Heart right ventricle (tissue), 16 donors: ENCODE data around the gene HSPG2. TPM values are rescaled to one million over a fixed set of nuclear protein-coding genes. Genes with fewer than 3 reads are reported as not detected.
A peak's percentile ranks its signal among the peaks of the same experiment; 100 is the strongest.
"Not testable (repeated sequence)": the region's sequence is repeated elsewhere in the genome, so short reads cannot be mapped to it uniquely, and the experiment has no call there.

Source experiments
- ATAC-seq, 8 donors: fragments of 200-7000 bp; cut with Tn5 transposase; one replicate each; pipeline ENCODE4 v1.9.1; 2020; ENCODE audit warnings: mild to moderate bottlenecking in 8 of 8, moderate library complexity in 8 of 8, moderate number of reproducible peaks in 1 of 8
- DNase-seq, 2 donors: peaks; one replicate each; pipeline ENCODE4 v3.0.0-alpha.2; 2020
- H3K27ac ChIP-seq, 10 donors: fragments of 200-600 bp; sonication (generic) in 2 of 10; one replicate each; pipeline versions ENCODE4 v1.5.0 to v1.8.0; 2020 to 2022; ENCODE audit warnings: mild to moderate bottlenecking in 3 of 10
- H3K27me3 ChIP-seq, 7 donors: fragments of 200-600 bp; one replicate each; pipeline ENCODE4 v1.8.0; 2021 to 2022; ENCODE audit warnings: mild to moderate bottlenecking in 2 of 7
- H3K36me3 ChIP-seq, 9 donors: fragments of 200-600 bp; sonication (generic) in 1 of 9; one replicate each; pipeline versions ENCODE4 v1.5.0 to v1.8.0; 2020 to 2022; ENCODE audit warnings: mild to moderate bottlenecking in 2 of 9
- H3K4me1 ChIP-seq, 9 donors: fragments of 200-600 bp; sonication (generic) in 1 of 9; one replicate each; pipeline versions ENCODE4 v1.5.0 to v1.8.0; 2020 to 2022; ENCODE audit warnings: mild to moderate bottlenecking in 4 of 9
- H3K4me3 ChIP-seq, 10 donors: fragments of 200-600 bp; sonication (generic) in 2 of 10; one replicate each; pipeline versions ENCODE4 v1.5.0 to v1.8.0; 2020 to 2022; ENCODE audit warnings: mild to moderate bottlenecking in 7 of 10, moderate library complexity in 2 of 10
- H3K9me3 ChIP-seq, 11 donors: fragments of 200-600 bp in 10 of 11; sonication (generic) in 2 of 11; one replicate each; pipeline versions ENCODE4 v1.5.0 to v1.8.0; 2013 to 2022; ENCODE audit warnings: mild to moderate bottlenecking in 2 of 11, control low read depth in 1 of 11, moderate library complexity in 1 of 11
- CTCF ChIP-seq, 9 donors: fragments of 200-600 bp; sonication (generic) in 2 of 9; IDR thresholded peaks; one replicate each; pipeline versions ENCODE4 v1.5.0 to v1.8.0; 2021 to 2022; ENCODE audit warnings: antibody characterized with exemption in 9 of 9, mild to moderate bottlenecking in 5 of 9, moderate library complexity in 1 of 9
- WGBS, 2 donors: extraction: QIAGEN DNeasy Blood & Tissue Kit; methylation state at CpG; one replicate each; pipeline ENCODE4 v1.1.7; 2013; ENCODE audit warnings: inconsistent platforms in 1 of 2; 5-methylcytosine and 5-hydroxymethylcytosine counted together
- intact Hi-C, 10 donors: fragments of 100-400 bp; cut with DNase I; formaldehyde crosslinking; loops; one replicate each; pipeline versions ENCODE4 v1.11.1 to v1.14.2; 2022
- long read RNA-seq, 3 donors: library from polyadenylated mRNA; unstranded; transcript quantifications; one replicate each; pipeline ENCODE4 v2.0.0, GENCODE V29; 2020 to 2021
- polyA plus RNA-seq, 2 donors: library from polyadenylated mRNA; stranded (reverse); fragments of 200-250 nt; gene quantifications; one replicate each; pipeline ENCODE4 v1.2.3, GENCODE V29; 2013
- total RNA-seq, 10 donors: library from RNA; stranded (reverse); fragmentation: NEBNext Ultra II Directional in 3 of 10; extraction: Animal tissue kit (Norgen Biotek cat#: 25700) in 3 of 10; gene quantifications; one replicate each; pipeline versions ENCODE4 v1.2.1 to v1.2.4, GENCODE V29; 2021 to 2023
- donor health status: Arrhythmogenic right ventricular cardiomyopathy.
- donor health status: ischemic (EF 13 %, LVEDD 7.1; RV severe dilation, severe dysfunction).
- donor health status: healthy with polysubstance abuse.
- donor health status: DM: no; HTN: yes; CAD: no.
- donor health status: DM: no; HTN: no; CAD: no.
- donor health status: ischemic (EF 25% LVEDD 6.9; RV normal size, moderate dysfunction).
- donor health status: ischemic (EF 25% LVEDD 5.7; RV mildly dilated, moderate dysfunction).
- donor health status: healthy.
- donor health status: DM: yes; HTN: yes; CAD: no.
- donor health status: Ischemic cardiomyopathy.
- donor health status: ischemic (EF 35%, LVEDD 5.7; RV mildly dilated, moderate dysfunction).
- donor health status: nonischemic (EF 11% LVEDD 7.7; RV severe dilation, severe dysfunction).
- donor health status: DM: yes; HTN: yes; CAD: no.
- donor health status: PGD.
- donor health status: ischemic (EF 29% LVEDD 5.4; RV normal size, mild dysfunction).
- donor health status: nonischemic (EF 23%, LVEDD 6.1; RV moderate dilation, normal function).

The HSPG2 gene
- total RNA-seq (100 to 1,000 TPM; 249 to 508 (median 320) TPM), polyA plus RNA-seq (100 to 1,000 TPM; 221 to 276 TPM)
- long read RNA-seq, donor 1, partial matches to known transcripts = 78 of 102 reads
- long read RNA-seq, donor 1, other reads (novel, unspliced or antisense) = 21 of 102 reads
- long read RNA-seq, donor 2, transcript HSPG2-211 (11 exons, 3,586 nt) = major isoform, 5 of 112 reads
- long read RNA-seq, donor 2, partial matches to known transcripts = 78 of 112 reads
- long read RNA-seq, donor 2, other reads (novel, unspliced or antisense) = 28 of 112 reads
- long read RNA-seq, donor 3, partial matches to known transcripts = 86 of 154 reads
- long read RNA-seq, donor 3, other reads (novel, unspliced or antisense) = 63 of 154 reads

- WGBS, 2 donors = 0 to 1% methylated on average over 11 to 44 of the region's 52 CpGs
- Histone ChIP-seq H3K36me3 (peaks cover 0 to 11% (median 0%) of the 10 kb centered on the region in 9 donors), H3K9me3 (no peaks in the 10 kb centered on the region), H3K4me3 (peak within 1 kb of the TSS; percentile 57 to 91 (median 75)), H3K4me1 (peaks cover 36 to 89% (median 66%) of the 10 kb centered on the region in 9 donors), H3K27me3 (peaks cover 0 to 9% (median 0%) of the 10 kb centered on the region in 7 donors), H3K27ac (peak within 1 kb of the TSS; percentile 89 to 99 (median 94))
- DNase-seq = no peak
- TF ChIP-seq CTCF (IDR thresholded peaks at IDR 0.05) = no peak
- ATAC-seq = no peak
- intact Hi-C loops = loop anchor here in 6 of 10 donors (2.0 to 5.0 kb wide), 3 partner anchors 26 to 40 kb away; no protein-coding TSS in a partner anchor
Measured at GRCh38 chr1:21937034-21937371, at the start of gene HSPG2. Gene HSPG2 (minus strand): TSS chr1:21937310. CDS start chr1:21937217, 93 bp downstream.

- ATAC-seq, H3K27ac ChIP-seq, DNase-seq, intact Hi-C loops, H3K27me3 ChIP-seq, H3K4me3 ChIP-seq, H3K9me3 ChIP-seq, H3K4me1 ChIP-seq, H3K36me3 ChIP-seq: not testable (repeated sequence)
- WGBS, 2 donors = 80 to 85% methylated on average over 10 of the region's 12 CpGs
Measured at GRCh38 chr1:21986386-21986785, 49.3 kb upstream of the HSPG2 start.

- H3K27ac ChIP-seq, intact Hi-C loops, ATAC-seq, H3K36me3 ChIP-seq, H3K4me3 ChIP-seq, H3K4me1 ChIP-seq, H3K9me3 ChIP-seq, H3K27me3 ChIP-seq, DNase-seq: not testable (repeated sequence)
- WGBS, 2 donors = 0 to 83% methylated on average over 1 to 4 of the region's 5 CpGs
Measured at GRCh38 chr1:21985893-21986292, 48.8 kb upstream of the HSPG2 start.

- H3K27me3 ChIP-seq, H3K4me1 ChIP-seq, H3K9me3 ChIP-seq, DNase-seq, H3K4me3 ChIP-seq, H3K36me3 ChIP-seq, H3K27ac ChIP-seq, intact Hi-C loops, ATAC-seq: not testable (repeated sequence)
- 56 to 65% methylated on average over 4 to 5 of the region's 15 CpGs for WGBS, 2 donors
Measured at GRCh38 chr1:21983539-21983938, 46.4 kb upstream of the HSPG2 start.

- ATAC-seq, H3K36me3 ChIP-seq, H3K4me3 ChIP-seq, H3K9me3 ChIP-seq, H3K4me1 ChIP-seq, DNase-seq, H3K27ac ChIP-seq, H3K27me3 ChIP-seq, intact Hi-C loops: not testable (repeated sequence)
- 79 to 88% methylated on average over 6 of the region's 6 CpGs for WGBS, 2 donors
Measured at GRCh38 chr1:21982122-21982521, 45.0 kb upstream of the HSPG2 start.

GRCh38 chr1:21981253-21981652, 44.1 kb upstream of the HSPG2 start:
- DNase-seq = not testable (repeated sequence)

More at GRCh38 chr1:21981253-21981652, 44.1 kb upstream of the HSPG2 start:
- H3K9me3 ChIP-seq, H3K27ac ChIP-seq, ATAC-seq, H3K4me1 ChIP-seq, H3K27me3 ChIP-seq, intact Hi-C loops, H3K4me3 ChIP-seq, H3K36me3 ChIP-seq: not testable (repeated sequence)
- WGBS, 2 donors = 79 to 84% methylated on average over 2 to 4 of the region's 4 CpGs
